Stimulated activated CD4-positive, alpha-beta T cell treated with anti-CD3 and anti-CD28 coated beads, Interleukin-4, amount 100 ng/mL, for 48 hours (primary cell): ENCODE data around the gene NTF4.
"Not testable (repeated sequence)": the region's sequence is repeated elsewhere in the genome, so short reads cannot be mapped to it uniquely, and the experiment has no call there.

Experiments
- DNase-seq, 2 donors: peaks; one replicate each; pipeline ENCODE4 v3.0.0-alpha.2; 2020; ENCODE audit warnings: low read depth in 2 of 2

The NTF4 gene

DNA sequence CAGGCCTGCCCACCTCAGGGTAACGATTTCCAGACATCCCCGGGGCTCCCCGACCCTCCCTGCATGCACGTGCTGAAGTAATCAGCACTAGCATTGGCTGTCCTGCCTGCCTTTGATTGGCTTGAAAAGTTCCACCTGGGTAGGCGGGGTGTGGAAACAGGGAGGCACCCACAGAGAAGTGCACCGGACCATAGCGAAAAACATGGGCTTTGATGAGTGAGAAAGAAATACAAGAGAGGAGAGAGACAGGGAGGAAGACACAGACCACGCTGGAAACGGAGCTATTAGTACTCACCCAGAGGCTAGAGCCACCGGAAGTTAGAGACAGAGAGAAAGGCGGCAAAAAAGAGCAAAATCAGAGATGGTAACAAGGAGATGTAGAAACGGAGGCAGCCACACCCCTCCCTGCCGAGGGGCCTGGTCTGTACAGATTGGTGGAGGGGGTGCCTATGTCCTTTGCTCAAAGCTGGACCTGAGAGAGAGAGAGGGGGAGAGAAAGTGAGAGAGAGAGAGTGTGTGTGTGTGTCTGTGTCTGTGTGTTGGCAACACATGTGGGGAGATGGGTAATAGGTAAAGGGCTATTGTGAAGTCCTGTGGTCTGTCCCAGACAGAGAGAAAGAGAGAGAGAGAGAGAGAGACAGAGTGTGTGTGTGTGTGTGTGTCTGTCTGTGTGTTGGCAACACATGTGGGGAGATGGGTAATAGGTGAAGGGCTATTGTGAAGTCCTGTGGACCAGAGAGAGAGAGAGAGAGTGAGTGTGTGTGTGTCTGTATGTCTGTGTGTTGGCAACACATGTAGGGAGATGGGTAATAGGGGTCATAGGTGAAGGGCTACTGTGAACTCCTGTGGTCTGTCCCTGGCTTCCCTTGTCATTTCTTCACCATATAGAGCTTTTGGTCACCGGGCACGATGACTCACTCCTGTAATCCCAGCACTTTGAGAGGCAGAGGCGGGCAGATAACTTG lies 43.4 kb downstream of the NTF4 start:
- DNase-seq: no peak

DNA sequence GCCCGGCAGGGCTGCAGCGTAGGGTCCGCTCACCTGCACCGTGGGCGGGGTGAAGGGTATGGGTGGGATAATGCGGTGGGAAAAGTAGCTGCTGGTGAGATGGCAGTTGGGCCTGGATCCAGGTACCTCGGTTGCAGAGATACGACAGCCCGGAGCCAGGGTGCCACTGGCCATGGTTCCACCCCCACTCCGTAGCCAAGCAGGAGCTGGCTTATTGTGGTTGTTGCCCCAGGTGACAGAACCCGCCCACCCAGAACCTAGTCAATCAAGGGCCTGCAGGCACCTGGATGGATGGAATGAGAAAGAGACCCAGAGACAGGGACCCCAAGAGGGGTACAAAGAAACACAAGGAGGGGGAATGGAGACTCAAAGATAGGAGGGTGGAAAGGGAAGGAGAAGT lies 44.3 kb downstream of the NTF4 start:
- no peak for DNase-seq

DNA sequence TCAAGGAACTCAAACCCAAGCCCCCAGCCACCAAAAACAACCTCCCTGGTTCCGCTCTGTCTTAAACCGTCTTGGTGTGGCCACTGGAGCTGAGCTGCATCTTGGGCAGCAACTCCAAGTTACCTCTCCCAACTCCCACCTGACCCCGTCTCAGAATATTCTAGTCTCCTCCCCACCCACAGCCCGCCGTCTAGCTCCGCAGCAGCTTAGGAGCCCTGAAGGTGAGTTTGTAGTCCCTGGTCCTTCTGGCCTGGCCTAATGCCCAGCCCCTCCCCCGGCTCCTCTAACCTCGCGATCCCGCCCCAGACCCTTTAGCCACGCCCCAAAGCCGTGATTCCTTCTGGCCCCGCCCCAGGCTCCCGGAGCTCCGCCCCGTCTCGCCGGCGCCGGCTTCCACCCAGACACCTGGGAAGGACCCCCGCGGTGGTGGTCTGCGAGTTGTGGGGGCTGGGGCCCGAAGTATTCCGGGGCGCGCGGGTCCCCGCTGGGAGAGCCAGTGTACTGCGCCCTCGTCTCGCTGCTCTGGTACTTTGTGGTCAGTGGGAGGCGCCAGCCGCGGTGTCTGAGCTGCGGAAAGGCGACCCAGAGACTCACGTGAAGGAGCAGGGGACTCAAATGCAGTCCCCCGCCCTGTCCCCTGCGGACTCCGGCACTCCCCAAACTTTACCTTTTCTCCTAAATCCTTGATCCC lies 45.2 kb downstream of the NTF4 start:
- peak; percentile 47 to 65 for DNase-seq

DNA sequence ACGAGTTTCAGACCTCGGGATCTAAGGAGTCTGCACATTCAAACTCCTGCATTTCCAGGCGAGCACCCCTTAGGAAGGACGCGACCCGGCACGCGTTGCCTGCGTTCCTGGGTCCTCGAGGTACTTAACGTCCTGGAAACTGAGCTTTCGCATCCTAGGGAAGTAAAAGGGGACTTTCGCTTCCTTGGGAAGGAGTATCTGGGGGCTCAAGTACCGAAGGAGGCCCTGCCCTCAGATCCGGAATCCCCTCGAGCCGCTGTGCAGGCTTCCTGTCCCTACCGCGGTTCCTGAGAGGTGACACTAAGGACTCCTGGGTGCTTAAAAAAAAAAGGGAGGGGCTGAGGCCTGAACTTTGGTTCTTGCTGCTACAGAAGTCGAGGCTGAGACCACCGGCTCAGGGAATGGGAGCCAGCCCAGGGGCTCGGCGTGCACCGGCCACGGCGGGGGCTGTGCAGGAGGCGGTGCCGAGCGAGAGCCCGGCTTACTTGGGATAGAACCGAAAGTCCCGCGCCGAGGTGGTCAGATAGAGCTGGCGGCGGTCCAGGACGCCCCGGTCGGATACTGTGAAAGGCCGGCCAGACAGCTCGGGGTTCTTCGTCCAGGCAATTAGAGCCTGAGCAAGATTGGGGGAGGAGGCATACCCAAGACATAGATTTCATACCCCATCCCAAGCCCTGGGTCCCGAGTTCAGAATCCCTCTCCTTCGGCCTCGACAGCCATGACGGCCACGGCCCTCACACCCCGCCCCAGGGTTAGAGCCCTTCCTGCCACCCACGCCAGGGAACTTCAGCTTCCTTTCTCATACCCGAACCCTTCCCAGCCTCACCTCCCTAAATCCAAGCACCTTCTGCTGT lies 46.0 kb downstream of the NTF4 start:
- DNase-seq: not testable (repeated sequence)

DNA sequence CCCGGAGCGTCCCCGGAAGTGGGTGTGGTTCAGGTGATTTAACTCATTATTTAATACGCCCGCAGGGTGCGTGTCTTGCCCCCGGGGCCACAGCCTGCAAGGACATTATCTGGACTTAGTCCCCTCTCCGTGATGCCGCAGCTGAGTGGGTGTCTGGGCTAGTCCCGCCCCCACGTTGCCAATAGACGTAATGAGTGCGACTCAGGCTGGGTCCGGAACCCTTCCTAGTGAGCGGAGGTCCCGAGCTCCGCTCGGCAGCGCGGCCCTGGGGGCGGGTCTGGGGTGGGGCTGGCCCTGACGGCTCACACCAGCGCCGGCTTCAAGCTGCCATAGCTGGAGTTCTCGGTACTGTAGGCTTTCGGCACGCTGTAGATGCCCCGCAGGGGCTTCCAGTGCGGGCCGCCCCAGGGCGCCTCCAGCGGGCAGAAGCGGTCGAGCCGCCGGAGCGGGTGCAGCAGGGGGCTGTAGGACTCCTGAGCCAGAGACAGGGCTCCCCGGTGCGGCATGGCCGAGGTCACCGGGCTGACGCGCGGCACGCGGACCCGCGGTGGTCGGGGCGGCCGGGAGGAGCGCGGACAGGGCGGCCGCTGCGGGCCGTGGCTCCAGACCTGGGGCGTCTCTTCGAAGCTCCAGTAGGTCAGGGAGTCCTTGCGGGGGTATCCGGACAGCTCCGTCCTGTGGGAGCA lies 46.8 kb downstream of the NTF4 start:
- DNase-seq: peak; percentile 37 to 57

DNA sequence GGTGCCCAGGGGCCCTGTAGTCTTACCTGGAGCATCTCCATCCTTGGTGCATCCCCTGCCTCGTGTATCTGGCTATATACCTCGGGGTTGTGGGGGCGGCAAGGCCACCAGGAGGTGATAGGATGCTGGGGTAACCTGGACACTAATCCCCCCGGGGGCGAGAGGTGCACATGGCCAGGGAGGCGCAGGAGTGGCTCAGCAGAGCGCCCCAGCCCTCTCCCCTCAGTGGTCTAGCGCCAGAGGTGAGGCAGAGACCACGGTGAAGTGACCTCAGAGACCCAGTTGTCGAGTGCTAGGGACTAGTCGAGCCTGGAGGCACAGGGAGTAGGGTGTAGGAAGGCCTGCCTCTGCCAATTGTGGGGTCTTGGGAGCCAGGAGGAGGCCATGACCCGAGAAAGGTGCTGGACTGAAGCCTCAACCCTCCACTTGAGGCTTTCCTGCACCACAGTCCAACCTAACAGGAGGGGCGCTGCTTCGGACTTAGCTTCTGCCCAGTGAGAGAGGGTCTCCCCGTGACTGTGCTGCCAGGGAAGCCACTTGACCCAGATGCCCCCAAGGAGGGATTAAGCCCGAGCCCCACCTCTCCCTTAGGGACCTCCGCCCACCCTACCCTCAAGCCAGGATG lies 47.5 kb downstream of the NTF4 start, which contains the start of gene LHB:
TSS of gene LHB (minus strand) at position 51 of the 625 bp plus-strand sequence. CDS start at position 41, 10 bp downstream.
- no peak for DNase-seq

DNA sequence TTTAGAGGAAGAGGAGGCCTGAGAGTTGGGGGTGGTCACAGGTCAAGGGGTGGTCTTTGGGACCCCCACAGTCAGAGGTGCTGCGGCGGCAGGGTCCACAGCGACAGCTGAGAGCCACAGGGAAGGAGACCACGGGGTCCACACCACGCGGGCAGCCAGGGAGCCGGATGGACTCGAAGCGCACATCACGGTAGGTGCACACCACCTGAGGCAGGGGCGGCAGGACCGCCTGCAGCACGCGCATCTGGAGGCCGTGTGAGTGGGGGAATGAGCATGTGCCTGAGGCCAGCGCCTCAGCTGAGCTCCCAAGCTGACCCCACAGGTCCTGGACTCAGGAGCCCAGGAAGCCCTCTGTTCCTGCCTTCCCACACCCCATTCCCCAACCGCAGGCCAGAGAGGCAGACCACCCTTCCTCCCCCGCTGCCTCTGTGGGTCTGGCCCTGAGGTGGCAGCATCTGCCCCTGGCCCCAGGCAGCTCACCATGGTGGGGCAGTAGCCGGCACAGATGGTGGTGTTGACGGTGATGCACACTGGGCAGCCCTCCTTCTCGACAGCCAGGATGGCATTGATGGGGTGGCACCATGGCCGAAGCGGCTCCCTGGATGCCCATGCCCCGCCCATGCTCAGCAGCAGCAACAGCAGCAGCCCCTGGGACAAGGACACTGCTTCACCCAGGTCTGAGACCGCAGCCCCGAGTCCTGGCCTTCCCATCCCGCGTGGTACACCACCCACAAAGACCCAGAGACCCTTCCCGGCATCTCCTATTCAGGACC lies 48.4 kb downstream of the NTF4 start:
- DNase-seq: no peak

DNA sequence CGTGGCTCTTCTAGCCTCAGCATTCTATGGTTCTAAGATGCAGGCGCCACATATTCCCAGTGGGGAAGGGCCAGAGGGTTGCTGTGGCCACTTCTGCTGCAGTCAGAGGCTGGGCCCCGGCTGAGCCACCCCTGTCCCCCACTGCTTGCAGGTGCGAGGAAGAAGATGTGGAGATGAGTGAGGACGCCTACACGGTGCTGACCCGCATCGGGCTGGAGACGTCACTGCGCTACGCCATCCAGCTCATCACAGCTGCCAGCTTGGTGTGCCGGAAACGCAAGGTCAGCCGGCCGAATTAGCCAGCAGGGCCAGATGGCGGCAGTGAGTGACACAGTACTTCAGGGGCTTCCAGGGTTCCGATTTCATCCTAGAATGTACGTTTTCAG lies 49.8 kb downstream of the NTF4 start:
- DNase-seq: no peak

DNA sequence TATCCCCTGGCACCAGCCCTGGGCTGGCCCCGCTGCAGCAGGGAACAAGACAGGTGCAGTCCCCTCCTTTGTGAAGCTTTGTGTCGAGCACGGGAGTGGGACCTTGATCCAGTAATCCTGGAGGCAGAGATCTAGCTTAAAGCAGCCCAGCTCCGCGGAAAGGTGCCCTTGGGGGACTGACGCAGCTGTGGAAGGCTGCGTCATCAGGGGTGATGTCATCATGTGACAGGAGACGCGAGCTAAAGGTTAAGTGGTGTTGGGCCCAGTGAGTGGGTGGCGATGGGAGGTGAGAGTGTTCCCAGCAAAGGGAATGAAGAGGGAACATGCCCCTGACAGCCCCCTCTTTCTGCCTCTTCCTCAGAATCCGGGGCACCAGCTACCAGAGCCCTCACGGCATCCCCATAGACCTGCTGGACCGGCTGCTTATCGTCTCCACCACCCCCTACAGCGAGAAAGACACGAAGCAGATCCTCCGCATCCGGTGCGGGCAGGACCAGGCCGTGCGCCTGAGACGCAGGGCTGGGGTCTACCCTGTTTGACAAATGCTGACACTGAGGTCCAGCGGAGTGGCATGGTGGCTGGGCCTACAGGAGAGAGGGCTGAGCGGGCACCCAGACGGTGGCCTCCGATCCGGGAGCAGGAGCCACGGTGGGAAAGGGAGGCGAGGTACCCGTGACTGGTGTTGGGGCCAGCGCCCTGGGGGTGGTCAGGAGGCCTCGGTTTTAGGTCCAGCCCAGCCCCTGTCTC lies 50.3 kb downstream of the NTF4 start:
- DNase-seq: no peak

DNA sequence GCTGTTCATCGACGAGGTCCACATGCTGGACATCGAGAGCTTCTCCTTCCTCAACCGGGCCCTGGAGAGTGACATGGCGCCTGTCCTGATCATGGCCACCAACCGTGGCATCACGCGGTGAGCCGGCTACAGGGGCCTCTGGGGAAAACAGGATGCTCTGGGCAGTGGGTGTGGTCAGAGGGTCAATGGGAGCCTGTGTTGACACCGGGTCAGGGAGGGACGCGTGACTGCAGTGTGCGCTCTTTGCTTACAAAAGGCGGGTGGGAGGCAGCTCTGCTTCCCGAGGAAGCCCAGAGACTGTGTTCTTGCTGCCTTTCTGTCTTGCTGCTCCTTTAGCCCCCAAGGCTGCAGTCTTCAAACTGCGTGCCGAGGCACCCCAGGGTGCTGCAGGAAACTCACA lies 53.4 kb downstream of the NTF4 start:
- no peak for DNase-seq
